AG04449 (cell line): ENCODE data around the gene CPTP.

Experiments
- CTCF ChIA-PET: fragments of 350-600 bp; formaldehyde crosslinking; extraction: SDS; loops from one replicate; lab custom pipeline; 2021; ENCODE audit warnings: antibody characterized with exemption; lab: Yijun Ruan, JAX
- POLR2A ChIA-PET: fragments of 400-600, 350-600 bp; formaldehyde crosslinking; extraction: SDS; loops from one replicate; lab custom pipeline; 2020; ENCODE audit warnings: antibody characterized with exemption, inconsistent platforms; lab: Yijun Ruan, JAX
- DNase-seq: peaks from one replicate; pipeline ENCODE4 v3.0.0-alpha.2; 2010; ENCODE audit warnings: low read depth, low spot score
- H3K4me3 ChIP-seq: 2 replicates; pipeline ENCODE4 v1.5.1; 2011; ENCODE audit warnings: low read depth, mild to moderate bottlenecking, control low read depth, low read length
- CTCF ChIP-seq: IDR thresholded peaks from one replicate; pipeline ENCODE4 v1.5.1; 2011; ENCODE audit warnings: mild to moderate bottlenecking, moderate library complexity, low read length, control low read depth, inconsistent platforms; ENCODE audit not compliant: insufficient read depth; ENCODE audit errors: missing control alignments

CPTP gene

GRCh38 chr1:1280782-1281481, 43.7 kb upstream of the CPTP start:
- DNase-seq = no peak
- POLR2A ChIA-PET = no interaction called here
- CTCF ChIA-PET = interaction anchor here (0.9 to 1.2 kb wide), 3 partner anchors 10 to 160 kb away, joined by 3 to 8 read pairs (median 4); no protein-coding TSS in a partner anchor
- no peak for TF ChIP-seq CTCF
- no peak overlapping the region for H3K4me3 ChIP-seq

GRCh38 chr1:1281533-1282321, 42.9 kb upstream of the CPTP start:
- POLR2A ChIA-PET = no interaction called here
- no peak for DNase-seq
- CTCF ChIA-PET = interaction anchor here (0.9 to 1.2 kb wide), 3 partner anchors 10 to 160 kb away, joined by 3 to 8 read pairs (median 4); no protein-coding TSS in a partner anchor
- H3K4me3 ChIP-seq = no peak overlapping the region
- no peak for TF ChIP-seq CTCF

GRCh38 chr1:1282998-1283397, 41.6 kb upstream of the CPTP start:
- no peak for DNase-seq
- TF ChIP-seq CTCF = no peak
- H3K4me3 ChIP-seq = no peak overlapping the region
- POLR2A ChIA-PET = no interaction called here
- CTCF ChIA-PET = no interaction called here

GRCh38 chr1:1283821-1284220, 40.8 kb upstream of the CPTP start:
- POLR2A ChIA-PET = no interaction called here
- no peak for DNase-seq
- CTCF ChIA-PET = interaction anchor here (1.2 kb wide), 1 partner anchor 161 kb away, joined by 3 read pairs; no protein-coding TSS in a partner anchor
- TF ChIP-seq CTCF = peak; percentile 24
- H3K4me3 ChIP-seq = no peak overlapping the region

- CTCF ChIA-PET = interaction anchor here (1.2 kb wide), 1 partner anchor 162 kb away, joined by 3 read pairs; no protein-coding TSS in a partner anchor
- DNase-seq = no peak
- TF ChIP-seq CTCF = no peak
- H3K4me3 ChIP-seq = no peak overlapping the region
- POLR2A ChIA-PET = no interaction called here
Observed at GRCh38 chr1:1284221-1285101, 40.1 kb upstream of the CPTP start.
